NCI-H774 (cell line): ENCODE measurements around the gene CD276.
"Not testable (repeated sequence)": the region's sequence is repeated elsewhere in the genome, so short reads cannot be mapped to it uniquely, and the experiment has no call there.

ENCODE experiments used
- DNase-seq: peaks from one replicate; lab custom pipeline; 2025; lab: John Stamatoyannopoulos, UW

Gene CD276

GRCh38 chr15:73683777-73684580 is at the start of gene CD276:
Gene CD276 (plus strand): TSS chr15:73684383. CDS start chr15:73699640, 15,257 bp downstream.
- DNase-seq, result peak; percentile 60

- no peak for DNase-seq
These were observed 46.7 kb upstream of the CD276 start for GRCh38 chr15:73637527-73637926.

DNA sequence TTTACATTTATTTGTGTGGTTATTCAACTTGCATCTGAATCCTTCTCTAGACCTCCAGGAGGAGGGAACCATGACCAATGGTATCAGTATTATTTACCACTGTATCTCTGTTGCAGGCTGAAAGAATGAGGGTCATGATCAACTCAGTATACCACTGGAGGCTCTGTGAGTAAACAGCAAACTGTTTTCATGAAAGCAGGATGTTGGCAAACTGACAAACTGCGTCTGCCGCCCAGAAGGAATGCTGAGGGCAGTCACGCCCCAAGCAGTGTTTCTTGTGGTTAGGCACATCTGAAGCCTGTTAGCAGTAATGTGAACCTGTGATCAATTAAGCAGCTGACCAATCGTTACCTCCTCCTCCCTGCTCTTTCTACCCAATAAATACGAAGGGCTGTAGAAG is 44.7 kb upstream of the CD276 start:
- not testable (repeated sequence) for DNase-seq

- DNase-seq, result no peak
These were observed 36.7 kb upstream of the CD276 start for GRCh38 chr15:73647259-73648013.

- no peak for DNase-seq
These were observed 36.2 kb upstream of the CD276 start for GRCh38 chr15:73648014-73648295.

GRCh38 chr15:73650416-73651126 is 33.6 kb upstream of the CD276 start:
- no peak for DNase-seq

GRCh38 chr15:73654659-73655058 is 29.5 kb upstream of the CD276 start:
- no peak for DNase-seq

GRCh38 chr15:73655724-73656123 is 28.5 kb upstream of the CD276 start:
- DNase-seq, result no peak

DNA sequence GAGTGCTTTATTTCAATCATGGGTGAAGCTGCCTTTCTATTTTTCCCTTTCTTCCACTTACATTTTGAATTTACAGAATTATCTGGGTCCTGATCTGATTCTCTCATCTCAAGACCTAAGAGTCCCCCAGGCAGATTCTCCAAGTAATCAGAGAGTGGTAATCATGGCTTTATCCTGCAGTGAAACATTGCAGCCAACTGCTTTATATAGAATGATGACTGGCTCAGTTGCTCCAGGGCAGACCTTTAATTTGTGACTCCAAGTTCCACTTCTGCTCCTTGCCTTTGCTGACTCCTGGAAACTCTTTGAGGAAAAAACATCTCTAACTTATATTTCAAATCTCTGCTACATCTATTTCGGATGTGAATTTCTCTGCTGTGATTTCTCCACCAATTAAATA is 25.5 kb upstream of the CD276 start:
- DNase-seq, result no peak

GRCh38 chr15:73660455-73660854 is 23.7 kb upstream of the CD276 start:
- DNase-seq, result no peak

DNA sequence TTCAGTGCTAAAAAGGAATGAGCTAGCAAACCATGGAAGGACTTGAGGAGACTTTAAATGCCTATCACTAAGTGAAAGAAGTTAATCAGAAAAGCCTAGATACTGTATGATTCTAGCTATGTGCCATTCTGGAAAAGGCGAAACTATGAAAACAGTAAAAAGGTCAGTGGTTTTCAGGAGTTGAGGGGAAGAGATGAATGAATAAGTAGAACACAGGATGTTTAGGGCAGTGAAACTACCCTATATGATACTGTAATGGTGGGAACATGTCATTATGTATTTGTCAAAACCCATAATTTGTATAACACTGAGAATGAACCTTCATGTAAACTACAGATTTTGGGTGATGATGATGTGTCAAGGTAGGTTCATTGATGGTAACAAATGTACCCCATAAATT is 9.6 kb upstream of the CD276 start:
- DNase-seq, result no peak

- peak; percentile 36 for DNase-seq
These were observed 7.0 kb upstream of the CD276 start for GRCh38 chr15:73677146-73677607.

GRCh38 chr15:73677733-73678132 is 6.5 kb upstream of the CD276 start:
- no peak for DNase-seq

DNA sequence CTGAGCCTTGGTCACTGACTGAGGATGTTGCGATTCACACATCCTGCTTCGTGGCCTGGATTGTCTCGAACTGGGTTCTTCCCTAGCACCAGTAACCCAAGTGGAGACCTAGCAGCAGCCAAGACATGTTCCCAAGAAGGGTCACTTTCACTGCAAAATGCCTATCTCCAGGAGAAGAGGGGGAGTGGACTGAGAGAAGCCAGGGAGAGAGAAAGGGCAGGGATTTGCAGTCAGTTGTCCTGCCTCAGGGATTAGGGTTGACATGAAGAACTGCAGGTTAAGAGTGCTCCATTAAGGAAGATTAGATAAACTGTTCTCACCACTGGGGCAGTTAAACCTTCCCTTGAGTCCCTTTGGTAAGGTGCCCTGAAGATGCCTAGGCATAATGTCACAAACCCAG is 5.7 kb upstream of the CD276 start:
- DNase-seq, result no peak

- no peak for DNase-seq
These were observed 5.0 kb upstream of the CD276 start for GRCh38 chr15:73679180-73679579.

DNA sequence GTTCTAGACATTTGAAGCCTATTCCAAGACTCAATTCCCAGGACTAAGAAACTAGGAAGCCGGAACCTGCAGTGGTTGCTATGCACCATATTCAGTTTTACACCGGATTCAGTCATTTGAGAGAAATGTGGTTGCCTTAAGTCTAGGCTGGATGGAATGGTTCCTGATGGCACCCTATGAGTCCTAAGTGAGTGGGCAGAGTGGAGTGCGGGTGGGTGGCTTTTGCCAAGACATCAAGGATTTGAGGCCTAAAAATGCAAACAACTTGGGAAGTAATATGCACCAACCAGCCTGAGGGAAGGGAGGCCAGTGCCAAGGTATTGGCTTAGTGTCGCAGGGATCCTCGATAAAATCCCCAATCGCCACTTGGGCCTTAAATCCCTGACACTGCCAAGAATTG is 4.2 kb upstream of the CD276 start:
- no peak for DNase-seq

DNA sequence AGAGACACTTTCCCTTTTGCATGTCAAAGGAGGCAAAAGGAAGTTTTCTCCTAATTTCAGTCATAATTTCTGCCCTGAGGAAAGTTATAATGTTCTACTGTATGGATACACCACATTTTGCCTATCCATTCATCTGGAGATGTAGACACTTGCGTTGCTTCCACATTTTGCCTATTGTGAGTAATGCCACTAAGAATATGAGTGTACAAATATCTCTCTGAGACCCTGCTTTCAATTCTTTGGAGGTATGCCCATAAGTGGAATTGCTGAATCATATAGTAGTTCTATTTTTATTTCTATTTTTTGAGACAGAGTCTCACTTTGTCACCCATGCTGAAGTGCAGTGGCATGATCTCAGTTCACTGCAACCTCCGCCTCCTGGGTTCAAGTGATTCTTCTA is 3.6 kb upstream of the CD276 start:
- DNase-seq, result no peak

- DNase-seq, result no peak
These were observed 3.1 kb upstream of the CD276 start for GRCh38 chr15:73681063-73681462.

DNA sequence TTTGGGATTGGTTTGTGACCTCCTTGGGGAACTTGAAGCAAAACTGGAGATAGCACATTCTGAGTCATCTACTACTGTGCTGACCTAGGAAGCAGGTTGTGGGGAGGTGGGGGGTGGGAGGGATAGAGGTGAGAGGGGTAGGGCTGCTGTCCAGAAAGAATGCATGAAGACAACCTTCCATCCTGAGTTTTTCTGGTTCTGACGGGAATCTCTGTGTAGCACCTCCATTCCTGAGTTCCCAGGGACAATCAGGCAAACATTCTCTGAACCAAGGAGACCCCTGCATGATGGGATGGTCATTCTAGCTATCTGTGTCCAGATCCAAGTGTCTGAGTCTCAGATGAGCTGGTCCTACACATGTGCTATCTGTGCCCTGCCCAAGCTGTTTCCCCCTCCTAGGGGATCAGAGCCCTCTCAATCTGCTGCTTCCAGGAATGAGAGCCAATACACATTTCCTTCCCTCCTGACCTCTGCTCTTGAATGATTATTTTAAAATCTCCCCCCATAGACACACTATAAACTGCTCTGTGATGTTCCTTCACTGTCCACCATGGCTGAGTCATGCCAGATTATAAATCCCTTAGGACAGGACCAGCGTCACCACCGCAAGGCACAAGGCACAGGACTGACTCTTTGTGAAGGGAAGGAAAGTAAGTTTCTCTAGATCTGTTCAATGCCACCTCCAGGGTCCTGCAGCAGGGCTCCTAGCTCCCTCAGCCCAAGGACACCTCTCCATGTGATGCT is 2.2 kb upstream of the CD276 start:
- DNase-seq, result no peak

- DNase-seq, result no peak
These were observed 1.5 kb upstream of the CD276 start for GRCh38 chr15:73682600-73683090.

DNA sequence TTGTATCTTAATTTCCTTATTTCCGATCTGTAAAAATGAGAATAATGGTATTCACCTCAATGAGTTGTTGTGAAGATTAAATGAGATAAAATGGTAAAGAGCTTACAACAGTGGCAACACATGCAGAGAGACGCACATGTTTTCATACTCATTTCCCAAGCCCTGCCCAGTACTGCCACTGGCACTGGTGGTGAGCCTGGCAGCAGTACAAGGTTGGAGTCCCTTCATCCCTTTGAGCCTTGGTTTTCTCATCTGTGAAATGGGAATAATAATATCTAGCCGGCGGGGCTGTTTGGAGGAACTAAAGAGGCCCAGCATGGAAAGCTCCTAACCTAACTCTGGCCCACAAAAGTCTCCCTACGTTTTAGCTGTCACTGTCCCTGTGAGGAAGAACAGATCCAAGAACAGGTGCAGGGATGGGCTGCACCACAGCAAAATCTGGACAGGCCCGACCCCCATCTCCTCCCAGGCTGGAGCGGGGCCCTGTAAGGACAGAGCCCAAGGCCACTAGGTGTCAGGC is 866 bp upstream of the CD276 start:
- no peak for DNase-seq
